ENCODE data around the gene EMC10.

EMC10 gene

DNA sequence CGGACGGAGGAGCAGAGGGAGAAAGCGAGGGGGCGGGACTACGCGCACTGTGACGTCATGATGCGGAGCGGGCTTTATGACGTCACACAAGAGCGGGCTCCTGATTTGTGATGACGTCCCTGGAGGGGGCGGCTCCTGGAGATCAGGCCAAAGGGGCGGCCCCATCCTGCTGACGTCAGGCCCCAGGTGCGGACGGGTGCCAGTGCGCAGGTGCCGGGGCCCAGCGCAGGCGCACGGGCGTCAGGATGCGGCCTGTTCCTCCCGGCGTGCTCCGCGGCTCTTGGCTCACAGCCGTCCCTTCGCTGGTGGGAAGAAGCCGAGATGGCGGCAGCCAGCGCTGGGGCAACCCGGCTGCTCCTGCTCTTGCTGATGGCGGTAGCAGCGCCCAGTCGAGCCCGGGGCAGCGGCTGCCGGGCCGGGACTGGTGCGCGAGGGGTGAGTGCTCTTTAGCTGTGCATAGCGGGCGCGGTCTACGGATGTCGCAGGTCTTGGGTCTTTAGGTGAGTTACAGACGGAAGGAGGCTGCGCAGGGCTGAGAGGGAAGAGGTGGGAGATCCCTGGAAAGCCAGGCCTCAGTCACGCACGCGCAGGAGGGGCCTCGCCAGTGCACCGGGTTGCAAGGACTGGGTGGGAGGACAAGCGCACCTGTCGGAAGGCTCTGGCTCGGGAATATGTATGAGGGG lies at the start of gene EMC10, which contains the start of gene GARIN5A:
Gene EMC10, plus strand, starts transcription at position 284 of the 683 bp plus-strand sequence. Its CDS starts 38 bp downstream, at position 322.
Gene GARIN5A, minus strand, starts transcription at position 625 of the 683 bp plus-strand sequence. Its CDS starts 460 bp downstream, at position 165.
- peak within 1 kb of the TSS; percentile 97 for H3K4me3 Mint-ChIP-seq
- peaks cover 19% of the 10 kb centered on the region for H3K9me3 Mint-ChIP-seq
- H3K27me3 Mint-ChIP-seq (ENCODE audit: low read depth, poor library complexity) = peaks cover 15% of the 10 kb centered on the region
- peaks cover 27% of the 10 kb centered on the region for H3K36me3 Mint-ChIP-seq (ENCODE audit: low read depth)
- no peak for TF ChIP-seq CTCF (IDR thresholded peaks at IDR 0.05)
- DNase-seq = peak; percentile 92
- H3K27ac Mint-ChIP-seq = peak within 1 kb of the TSS; percentile 99
- peaks cover 26% of the 10 kb centered on the region for H3K4me1 Mint-ChIP-seq

GRCh38 chr19:50427318-50427925 lies 48.9 kb upstream of the EMC10 start:
- no peak overlapping the region for H3K4me3 Mint-ChIP-seq
- H3K27me3 Mint-ChIP-seq (ENCODE audit: low read depth, poor library complexity) = peaks cover 37% of the 10 kb centered on the region
- no peak for TF ChIP-seq CTCF (IDR thresholded peaks at IDR 0.05)
- no peak for DNase-seq
- peaks cover 27% of the 10 kb centered on the region for H3K4me1 Mint-ChIP-seq
- H3K27ac Mint-ChIP-seq = no peak overlapping the region
- H3K36me3 Mint-ChIP-seq (ENCODE audit: low read depth) = no peaks in the 10 kb centered on the region
- no peaks in the 10 kb centered on the region for H3K9me3 Mint-ChIP-seq

DNA sequence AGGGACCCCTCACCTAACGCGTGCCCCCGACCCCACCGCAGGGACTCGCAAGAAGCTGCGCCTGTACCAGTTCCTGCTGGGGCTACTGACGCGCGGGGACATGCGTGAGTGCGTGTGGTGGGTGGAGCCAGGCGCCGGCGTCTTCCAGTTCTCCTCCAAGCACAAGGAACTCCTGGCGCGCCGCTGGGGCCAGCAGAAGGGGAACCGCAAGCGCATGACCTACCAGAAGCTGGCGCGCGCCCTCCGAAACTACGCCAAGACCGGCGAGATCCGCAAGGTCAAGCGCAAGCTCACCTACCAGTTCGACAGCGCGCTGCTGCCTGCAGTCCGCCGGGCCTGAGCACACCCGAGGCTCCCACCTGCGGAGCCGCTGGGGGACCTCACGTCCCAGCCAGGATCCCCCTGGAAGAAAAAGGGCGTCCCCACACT lies 48.3 kb upstream of the EMC10 start:
- Mint-ChIP-seq H3K4me3 (no peak overlapping the region), H3K9me3 (no peaks in the 10 kb centered on the region), H3K36me3 (ENCODE audit: low read depth) (no peaks in the 10 kb centered on the region), H3K4me1 (peaks cover 32% of the 10 kb centered on the region), H3K27me3 (ENCODE audit: low read depth, poor library complexity) (peaks cover 39% of the 10 kb centered on the region), H3K27ac (no peak overlapping the region)
- no peak for TF ChIP-seq CTCF (IDR thresholded peaks at IDR 0.05)
- DNase-seq = peak; percentile 70

DNA sequence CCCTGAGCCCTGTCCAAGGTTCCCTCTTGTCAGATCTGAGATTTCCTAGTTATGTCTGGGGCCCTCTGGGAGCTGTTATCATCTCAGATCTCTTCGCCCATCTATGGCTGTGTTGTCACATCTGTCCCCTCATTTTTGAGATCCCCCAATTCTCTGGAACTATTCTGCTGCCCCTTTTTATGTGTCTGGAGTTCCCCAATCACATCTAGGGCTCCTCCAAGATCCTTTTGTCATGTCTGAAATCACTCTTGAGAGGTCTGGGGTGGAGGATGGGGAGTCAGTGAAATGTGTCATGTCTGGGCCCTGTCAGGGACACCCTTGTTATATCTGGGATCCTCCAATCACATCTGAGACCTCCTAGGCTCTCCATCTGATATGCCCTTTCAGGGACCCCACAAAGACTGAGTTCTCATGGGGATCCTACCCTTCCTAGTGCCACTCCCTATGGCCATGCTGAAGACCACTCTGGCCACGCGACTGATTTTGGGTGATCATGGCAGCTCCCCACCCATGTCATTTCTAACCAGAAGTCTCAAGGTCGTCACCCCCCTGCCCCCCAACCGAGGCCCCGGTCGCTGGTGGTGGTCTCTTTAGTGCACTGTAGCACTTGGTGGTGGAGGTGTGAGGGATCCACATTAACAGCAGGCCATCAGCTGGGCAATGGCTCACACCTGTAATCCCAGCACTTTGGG lies 47.4 kb upstream of the EMC10 start:
- no peak overlapping the region for H3K27ac Mint-ChIP-seq
- DNase-seq = no peak
- no peaks in the 10 kb centered on the region for H3K9me3 Mint-ChIP-seq
- no peak for TF ChIP-seq CTCF (IDR thresholded peaks at IDR 0.05)
- H3K27me3 Mint-ChIP-seq (ENCODE audit: low read depth, poor library complexity) = peaks cover 42% of the 10 kb centered on the region
- peaks cover 40% of the 10 kb centered on the region for H3K4me1 Mint-ChIP-seq
- H3K4me3 Mint-ChIP-seq = peak overlapping the region; percentile 22
- H3K36me3 Mint-ChIP-seq (ENCODE audit: low read depth) = no peaks in the 10 kb centered on the region

GRCh38 chr19:50430888-50431342 lies 45.4 kb upstream of the EMC10 start:
- Mint-ChIP-seq H3K4me1 (peaks cover 54% of the 10 kb centered on the region), H3K4me3 (peak overlapping the region; percentile 90), H3K36me3 (ENCODE audit: low read depth) (no peaks in the 10 kb centered on the region), H3K27me3 (ENCODE audit: low read depth, poor library complexity) (peaks cover 42% of the 10 kb centered on the region), H3K27ac (no peak overlapping the region), H3K9me3 (no peaks in the 10 kb centered on the region)
- TF ChIP-seq CTCF (IDR thresholded peaks at IDR 0.05) = no peak
- DNase-seq = no peak

Measured in nephron progenitor cell (in vitro differentiated cells).